Thoracic aorta (tissue), 2 donors: Measurements from ENCODE around the gene KRT10. TPM values are rescaled to one million over a fixed set of nuclear protein-coding genes. Genes with fewer than 3 reads are reported as not detected.

Source experiments
- ATAC-seq: fragments of 150-250 bp; one replicate; pipeline ENCODE4 v1.8.0; 2017; ENCODE audit warnings: low read depth; ENCODE audit not compliant: insufficient number of reproducible peaks, low FRiP score
- DNase-seq: peaks from one replicate; pipeline ENCODE4 v3.0.0-alpha.2; 2020; ENCODE audit warnings: low spot score
- H3K27ac ChIP-seq, 2 donors: fragments of 200-600 bp; sonication (generic); 1 replicate in 1 of 2; 2 replicates in 1 of 2; pipeline ENCODE4 v1.5.1; 2016; ENCODE audit warnings: mild to moderate bottlenecking in 2 of 2, moderate library complexity in 2 of 2
- H3K27me3 ChIP-seq: fragments of 200-600 bp; sonication (generic); replicated peaks from 2 replicates; pipeline ENCODE4 v1.6.0; 2016; ENCODE audit warnings: mild to moderate bottlenecking; ENCODE audit not compliant: insufficient read depth
- H3K36me3 ChIP-seq: fragments of 200-600 bp; sonication (generic); one replicate; pipeline ENCODE4 v1.5.1; 2016
- H3K4me1 ChIP-seq, 2 donors: fragments of 200-600 bp; sonication (generic); 1 replicate in 1 of 2; 2 replicates in 1 of 2; pipeline versions ENCODE4 v1.5.1 to v1.6.0; 2016; ENCODE audit warnings: low read depth in 2 of 2, mild to moderate bottlenecking in 1 of 2; ENCODE audit not compliant: control insufficient read depth in 1 of 2
- H3K4me3 ChIP-seq: fragments of 200-600 bp; sonication (generic); 2 replicates; pipeline ENCODE4 v1.5.1; 2016; ENCODE audit warnings: mild to moderate bottlenecking
- H3K9me3 ChIP-seq: fragments of 200-600 bp; sonication (generic); 2 replicates; pipeline ENCODE4 v1.5.1; 2016
- CTCF ChIP-seq: fragments of 200-600 bp; sonication (generic); IDR thresholded peaks from one replicate; pipeline ENCODE4 v1.5.1; 2019; ENCODE audit warnings: antibody characterized with exemption
- total RNA-seq, 2 donors: library from RNA; depleted of rRNA; stranded (reverse); fragments of >200 nt; gene quantifications; one replicate each; pipeline versions ENCODE4 v1.1.0 to v1.2.3, GENCODE V29; 2016

Gene KRT10
- total RNA-seq: 10 to 100 TPM in 1 of 2 donors, 1 to 10 TPM in 1; 2.3 to 13.5 TPM

- Histone ChIP-seq H3K4me1 (peaks cover 11 to 50% of the 10 kb centered on the region in 2 donors), H3K36me3 (peaks cover 3% of the 10 kb centered on the region), H3K27ac (peak within 1 kb of the TSS in 1 of 2 donors; percentile 0), H3K27me3 (no peaks in the 10 kb centered on the region), H3K4me3 (no peak within 1 kb of the TSS), H3K9me3 (no peaks in the 10 kb centered on the region)
- TF ChIP-seq CTCF: no peak
- no peak for DNase-seq
- ATAC-seq: no peak
These were observed at the start of gene KRT10 for GRCh38 chr17:40822132-40822812. Gene KRT10 (minus strand): TSS chr17:40822614. CDS start chr17:40822585, 29 bp downstream.

GRCh38 chr17:40871316-40871715 lies 48.9 kb upstream of the KRT10 start:
- TF ChIP-seq CTCF: no peak
- Histone ChIP-seq H3K36me3 (no peaks in the 10 kb centered on the region), H3K4me1 (no peaks in the 10 kb centered on the region), H3K9me3 (no peaks in the 10 kb centered on the region), H3K4me3 (no peak overlapping the region), H3K27ac (no peak overlapping the region), H3K27me3 (no peaks in the 10 kb centered on the region)
- DNase-seq: no peak
- ATAC-seq: no peak

- ATAC-seq: no peak
- no peak for TF ChIP-seq CTCF
These were observed 47.7 kb upstream of the KRT10 start for GRCh38 chr17:40870136-40870535.

GRCh38 chr17:40866838-40867237 lies 44.4 kb upstream of the KRT10 start, which contains the start of gene KRT12:
Gene KRT12 (minus strand): TSS chr17:40867223. CDS start chr17:40867186, 37 bp downstream.
- H3K27ac ChIP-seq: no peak within 1 kb of the TSS
- no peaks in the 10 kb centered on the region for H3K4me1 ChIP-seq
- ATAC-seq (no peak), DNase-seq (no peak)
- H3K4me3 ChIP-seq: no peak within 1 kb of the TSS
- H3K36me3 ChIP-seq: no peaks in the 10 kb centered on the region
- H3K27me3 ChIP-seq: no peaks in the 10 kb centered on the region
- no peaks in the 10 kb centered on the region for H3K9me3 ChIP-seq
- TF ChIP-seq CTCF: no peak

More at GRCh38 chr17:40870136-40870535, 47.7 kb upstream of the KRT10 start:
- Histone ChIP-seq H3K36me3 (no peaks in the 10 kb centered on the region), H3K4me1 (no peaks in the 10 kb centered on the region), H3K9me3 (no peaks in the 10 kb centered on the region), H3K27ac (no peak overlapping the region), H3K27me3 (no peaks in the 10 kb centered on the region), H3K4me3 (no peak overlapping the region)
- no peak for DNase-seq

GRCh38 chr17:40864661-40865390 lies 42.4 kb upstream of the KRT10 start:
- Histone ChIP-seq H3K4me3 (no peak overlapping the region), H3K9me3 (no peaks in the 10 kb centered on the region), H3K36me3 (no peaks in the 10 kb centered on the region), H3K27ac (no peak overlapping the region), H3K27me3 (no peaks in the 10 kb centered on the region), H3K4me1 (no peaks in the 10 kb centered on the region)
- no peak for DNase-seq
- ATAC-seq: no peak
- no peak for TF ChIP-seq CTCF
